HL-60 (cell line): ENCODE measurements around the gene BPIFB3.

Source experiments
- DNase-seq, 2 experiments: peaks; one replicate each; pipeline ENCODE4 v3.0.0-alpha.2; 2010 to 2020; ENCODE audit warnings: low read depth in 1 of 2, low spot score in 1 of 2
- H3K27ac ChIP-seq: fragments of 250-450 bp; sonication (Bioruptor Pico); replicated peaks from 2 replicates; pipeline ENCODE4 v1.5.1; 2020; ENCODE audit warnings: mild to moderate bottlenecking, moderate library complexity
- H3K27me3 ChIP-seq: fragments of 250-450 bp; sonication (Bioruptor Pico); 2 replicates; pipeline ENCODE4 v1.5.1; 2021; ENCODE audit warnings: mild to moderate bottlenecking, moderate library complexity; ENCODE audit not compliant: insufficient read depth, poor library complexity, severe bottlenecking
- H3K4me3 ChIP-seq: replicated peaks from 2 replicates; pipeline ENCODE4 v1.5.1; 2011; ENCODE audit warnings: mild to moderate bottlenecking, control low read depth, low read length; ENCODE audit not compliant: insufficient read depth
- CTCF ChIP-seq: IDR thresholded peaks from one replicate; pipeline ENCODE4 v1.5.1; 2011; ENCODE audit warnings: low read length, control low read depth, inconsistent platforms; ENCODE audit not compliant: insufficient read depth
- GABPA ChIP-seq: IDR thresholded peaks from 2 replicates; pipeline ENCODE4 v1.6.1; 2012; ENCODE audit warnings: low read depth
- POLR2AphosphoS5 ChIP-seq: IDR thresholded peaks from 2 replicates; pipeline ENCODE4 v1.6.1; 2012; ENCODE audit warnings: low read depth
- REST ChIP-seq: IDR thresholded peaks from 2 replicates; pipeline ENCODE4 v1.6.1; 2012; ENCODE audit warnings: low read depth; ENCODE audit not compliant: insufficient replicate concordance
- SPI1 ChIP-seq: IDR thresholded peaks from 2 replicates; pipeline ENCODE4 v1.6.1; 2012; ENCODE audit warnings: low read depth, mild to moderate bottlenecking, borderline replicate concordance
- long read RNA-seq: library from polyadenylated mRNA; unstranded; transcript quantifications from one replicate; pipeline ENCODE4 v2.0.0, GENCODE V29; 2020

The BPIFB3 gene
- long read RNA-seq, result 0 reads

GRCh38 chr20:33053291-33054106 is at the start of gene BPIFB3:
TSS of gene BPIFB3 (plus strand) at chr20:33053903. CDS start at chr20:33055436, 1,533 bp downstream.
- H3K4me3 ChIP-seq, result no peak within 1 kb of the TSS

GRCh38 chr20:33004141-33004751 is 49.5 kb upstream of the BPIFB3 start, which contains the start of gene SUN5:
TSS of gene SUN5 (minus strand) at chr20:33004433. CDS start at chr20:33004340, 93 bp downstream.
- no peak for TF ChIP-seq REST
- no peak for TF ChIP-seq GABPA
- no peak for TF ChIP-seq POLR2AphosphoS5
- Histone ChIP-seq H3K27ac (no peak within 1 kb of the TSS), H3K4me3 (no peak within 1 kb of the TSS), H3K27me3 (no peaks in the 10 kb centered on the region)
- no peak for DNase-seq

More at GRCh38 chr20:33053291-33054106, at the start of gene BPIFB3:
- Histone ChIP-seq H3K27ac (no peak within 1 kb of the TSS), H3K27me3 (no peaks in the 10 kb centered on the region)
- TF ChIP-seq SPI1, result no peak
- no peak for TF ChIP-seq GABPA
- TF ChIP-seq POLR2AphosphoS5, result no peak
- TF ChIP-seq REST, result no peak
- no peak for TF ChIP-seq CTCF
- DNase-seq, result no peak

GRCh38 chr20:33005132-33005566 is 48.6 kb upstream of the BPIFB3 start:
- no peaks in the 10 kb centered on the region for H3K27me3 ChIP-seq
- TF ChIP-seq SPI1, result peak; percentile 18; the same call in 1 of the 2 replicates
- TF ChIP-seq GABPA, result no peak
- no peak for TF ChIP-seq REST
- peak; percentile 4 for TF ChIP-seq CTCF
- no peak for TF ChIP-seq POLR2AphosphoS5
- peak; percentile 31 to 59 for DNase-seq
- no peak overlapping the region for H3K27ac ChIP-seq
- H3K4me3 ChIP-seq, result no peak overlapping the region
